PC-3 (cell line): ENCODE data around the gene C8A. TPM values are rescaled to one million over a fixed set of nuclear protein-coding genes. Genes with fewer than 3 reads are reported as not detected.

ENCODE experiments used
- ATAC-seq: fragments of 200-7000 bp; cut with Tn5 transposase; 2 replicates; pipeline ENCODE4 v1.9.1; 2020; ENCODE audit warnings: mild to moderate bottlenecking, moderate library complexity
- BruUV-seq: library from RNA; stranded (reverse); fragments of 400-500 nt; replicated peaks from 2 replicates; lab custom pipeline; 2021; lab: Mats Ljungman, UMichigan
- CTCF ChIA-PET: fragments of 300-600 bp; sonication (Branson Sonifier 250); formaldehyde crosslinking; loops from one replicate; lab custom pipeline; 2022; ENCODE audit warnings: antibody characterized with exemption; lab: Charles Lee
- POLR2A ChIA-PET: fragments of 300-600 bp; sonication (Branson Sonifier 250); formaldehyde crosslinking; loops from one replicate; lab custom pipeline; 2022; ENCODE audit warnings: antibody characterized with exemption; ENCODE audit not compliant: unreplicated experiment; lab: Charles Lee
- DNase-seq: peaks from one replicate; pipeline ENCODE4 v3.0.0-alpha.2; 2015
- H2AFZ ChIP-seq: fragments of 300-600 bp; sonication (generic); 2 replicates; pipeline ENCODE4 v1.6.0; 2016; ENCODE audit warnings: antibody characterized with exemption, low read length
- H3F3A ChIP-seq: fragments of 300-600 bp; sonication (generic); one replicate; pipeline ENCODE4 v1.6.0; 2017; ENCODE audit warnings: antibody characterized with exemption, low read length, control low read depth, mild to moderate bottlenecking; ENCODE audit not compliant: unreplicated experiment
- H3K27ac ChIP-seq: fragments of 300-600 bp; sonication (generic); 2 replicates; pipeline ENCODE4 v1.5.1; 2016; ENCODE audit warnings: mild to moderate bottlenecking, low read length
- H3K27me3 ChIP-seq: fragments of 300-600 bp; sonication (generic); 2 replicates; pipeline ENCODE4 v1.6.1; 2016; ENCODE audit warnings: low read length, mixed read lengths
- H3K36me3 ChIP-seq: fragments of 300-600 bp; sonication (generic); 2 replicates; pipeline ENCODE4 v1.6.1; 2016; ENCODE audit warnings: low read depth, mixed run types, low read length, mixed read lengths
- H3K4me1 ChIP-seq: fragments of 300-600 bp; sonication (generic); 2 replicates; pipeline ENCODE4 v1.5.1; 2016; ENCODE audit warnings: low read length; ENCODE audit not compliant: insufficient read depth
- H3K4me2 ChIP-seq: fragments of 300-600 bp; sonication (generic); 2 replicates; pipeline ENCODE4 v1.6.0; 2016; ENCODE audit warnings: low read length
- H3K4me3 ChIP-seq: fragments of 300-600 bp; sonication (generic); 2 replicates; pipeline ENCODE4 v1.5.1; 2016; ENCODE audit warnings: mild to moderate bottlenecking, low read length, mixed read lengths
- H3K79me2 ChIP-seq: fragments of 300-600 bp; sonication (generic); 2 replicates; pipeline ENCODE4 v1.6.1; 2017; ENCODE audit warnings: low read length, mixed read lengths
- H3K9ac ChIP-seq: fragments of 300-600 bp; sonication (generic); 2 replicates; pipeline ENCODE4 v1.6.0; 2016; ENCODE audit warnings: mild to moderate bottlenecking, low read length
- H3K9me2 ChIP-seq: fragments of 300-600 bp; sonication (generic); replicated peaks from 2 replicates; pipeline ENCODE4 v1.6.1; 2016; ENCODE audit warnings: mixed run types, low read length, mixed read lengths
- H3K9me3 ChIP-seq: fragments of 300-600 bp; sonication (generic); 2 replicates; pipeline ENCODE4 v1.6.1; 2016; ENCODE audit warnings: low read length, mixed read lengths
- H4K20me1 ChIP-seq: fragments of 300-600 bp; sonication (generic); 2 replicates; pipeline ENCODE4 v1.6.1; 2016; ENCODE audit warnings: low read length, mixed read lengths
- CTCF ChIP-seq: fragments of 300-600 bp; sonication (generic); conservative IDR thresholded peaks from 2 replicates; pipeline ENCODE4 v1.5.1; 2017; ENCODE audit warnings: antibody characterized with exemption, low read depth, mild to moderate bottlenecking, low read length
- EZH2 ChIP-seq: fragments of 300-600 bp; sonication (generic); IDR thresholded peaks from one replicate; pipeline ENCODE4 v1.6.1; 2017; ENCODE audit warnings: antibody characterized with exemption, mild to moderate bottlenecking, low read length; ENCODE audit not compliant: unreplicated experiment
- EZH2phosphoT487 ChIP-seq: fragments of 300-600 bp; sonication (generic); IDR thresholded peaks from 2 replicates; pipeline ENCODE4 v1.6.1; 2018; ENCODE audit warnings: mild to moderate bottlenecking, antibody characterized with exemption, low read length, borderline replicate concordance
- intact Hi-C: fragments of 100-400 bp; cut with micrococcal nuclease; formaldehyde crosslinking; loops from 2 replicates; pipeline ENCODE4 v1.9.0; 2023
- total RNA-seq: library from RNA; depleted of rRNA; stranded (reverse); fragments of >200 nt; gene quantifications from 2 replicates; pipeline ENCODE4 v1.2.3, GENCODE V29; 2014

The C8A gene
- total RNA-seq, 1 experiment from 2014 or later = not detected

GRCh38 chr1:56836359-56836758 is 18.2 kb upstream of the C8A start:
- H3K9me3 ChIP-seq = no peaks in the 10 kb centered on the region
- POLR2A ChIA-PET = no interaction called here
- no peaks in the 10 kb centered on the region for H3F3A ChIP-seq
- intact Hi-C loops = no loop called here
- H3K4me2 ChIP-seq = no peak overlapping the region
- TF ChIP-seq EZH2 (no peak), EZH2phosphoT487 (no peak), CTCF (no peak)
- no peaks in the 10 kb centered on the region for H3K36me3 ChIP-seq
- CTCF ChIA-PET = interaction anchor here (0.6 kb wide), 1 partner anchor 104 kb away, joined by 3 read pairs; no protein-coding TSS in a partner anchor
- H3K9ac ChIP-seq = no peak overlapping the region
- H4K20me1 ChIP-seq = no peaks in the 10 kb centered on the region
- H3K27ac ChIP-seq = no peak overlapping the region
- no peaks in the 10 kb centered on the region for H3K79me2 ChIP-seq
- no peak for ATAC-seq
- H3K9me2 ChIP-seq = no peaks in the 10 kb centered on the region
- H2AFZ ChIP-seq = no peak overlapping the region
- peaks cover 49% of the 10 kb centered on the region for H3K27me3 ChIP-seq
- no peak for DNase-seq
- no TSS peak for BruUV-seq
- peaks cover 14% of the 10 kb centered on the region for H3K4me1 ChIP-seq
- no peak overlapping the region for H3K4me3 ChIP-seq

- DNase-seq (peak; percentile 25), ATAC-seq (no peak)
- H3K4me1 ChIP-seq = peaks cover 5% of the 10 kb centered on the region; the same call in 1 of the 2 replicates
- H3K9me2 ChIP-seq = no peaks in the 10 kb centered on the region
- ChIA-PET CTCF (interaction anchor here (0.6 kb wide), 1 partner anchor 105 kb away, joined by 3 read pairs; no protein-coding TSS in a partner anchor), POLR2A (no interaction called here)
- no peak overlapping the region for H3K4me3 ChIP-seq
- no peaks in the 10 kb centered on the region for H3F3A ChIP-seq
- H3K4me2 ChIP-seq = no peak overlapping the region
- intact Hi-C loops = no loop called here
- no peak overlapping the region for H3K9ac ChIP-seq
- H2AFZ ChIP-seq = no peak overlapping the region
- no peaks in the 10 kb centered on the region for H3K9me3 ChIP-seq
- H3K36me3 ChIP-seq = no peaks in the 10 kb centered on the region
- no peaks in the 10 kb centered on the region for H3K79me2 ChIP-seq
- H3K27ac ChIP-seq = no peak overlapping the region
- no TSS peak for BruUV-seq
- no peak for TF ChIP-seq EZH2phosphoT487
- no peak for TF ChIP-seq EZH2
- TF ChIP-seq CTCF = no peak
- H3K27me3 ChIP-seq = peaks cover 57% of the 10 kb centered on the region
- no peaks in the 10 kb centered on the region for H4K20me1 ChIP-seq
Observed at GRCh38 chr1:56837244-56837939, 17.2 kb upstream of the C8A start.

GRCh38 chr1:56838759-56839158 is 15.8 kb upstream of the C8A start:
- H3K9ac ChIP-seq = no peak overlapping the region
- no peak overlapping the region for H3K4me2 ChIP-seq
- intact Hi-C loops = no loop called here
- ATAC-seq (no peak), DNase-seq (no peak)
- H3K4me3 ChIP-seq = no peak overlapping the region
- TF ChIP-seq CTCF = no peak
- TF ChIP-seq EZH2 = no peak
- TF ChIP-seq EZH2phosphoT487 = no peak
- H2AFZ ChIP-seq = no peak overlapping the region
- H3K79me2 ChIP-seq = no peaks in the 10 kb centered on the region
- ChIA-PET POLR2A (no interaction called here), CTCF (no interaction called here)
- H4K20me1 ChIP-seq = no peaks in the 10 kb centered on the region
- no peaks in the 10 kb centered on the region for H3K9me3 ChIP-seq
- H3K4me1 ChIP-seq = no peaks in the 10 kb centered on the region
- H3F3A ChIP-seq = no peaks in the 10 kb centered on the region
- no peaks in the 10 kb centered on the region for H3K36me3 ChIP-seq
- H3K27me3 ChIP-seq = peaks cover 71% of the 10 kb centered on the region
- no TSS peak for BruUV-seq
- H3K9me2 ChIP-seq = no peaks in the 10 kb centered on the region
- H3K27ac ChIP-seq = no peak overlapping the region
